Thymus (tissue), 11 donors: Measurements from ENCODE around the gene CABYR. TPM values are rescaled to one million over a fixed set of nuclear protein-coding genes. Genes with fewer than 3 reads are reported as not detected.

Source experiments
- DNase-seq, 9 donors: peaks; one replicate each; pipeline ENCODE4 v3.0.0-alpha.2; 2013; ENCODE audit warnings: low spot score in 9 of 9, low read depth in 6 of 9, missing footprints in 1 of 9
- H3K27ac ChIP-seq, 2 donors: one replicate each; pipeline ENCODE4 v1.5.1; 2013; ENCODE audit warnings: control low read depth in 1 of 2, low read depth in 1 of 2, low read length in 1 of 2, mild to moderate bottlenecking in 1 of 2, moderate library complexity in 1 of 2
- H3K27me3 ChIP-seq, 2 donors: one replicate each; pipeline ENCODE4 v1.5.1; 2013; ENCODE audit warnings: low read length in 1 of 2; ENCODE audit not compliant: control insufficient read depth in 2 of 2, insufficient read depth in 1 of 2
- H3K36me3 ChIP-seq, 2 donors: one replicate each; pipeline ENCODE4 v1.5.1; 2013; ENCODE audit warnings: low read length in 1 of 2, mild to moderate bottlenecking in 1 of 2, moderate library complexity in 1 of 2; ENCODE audit not compliant: control insufficient read depth in 2 of 2, insufficient read depth in 2 of 2
- H3K4me1 ChIP-seq, 2 donors: one replicate each; pipeline ENCODE4 v1.5.1; 2013; ENCODE audit warnings: low read length in 2 of 2; ENCODE audit not compliant: control insufficient read depth in 2 of 2, insufficient read depth in 2 of 2
- H3K4me3 ChIP-seq, 2 donors: one replicate each; pipeline ENCODE4 v1.5.1; 2013; ENCODE audit warnings: low read length in 2 of 2, control low read depth in 1 of 2, mild to moderate bottlenecking in 1 of 2
- H3K9me3 ChIP-seq, 2 donors: one replicate each; pipeline ENCODE4 v1.5.1; 2013; ENCODE audit warnings: low read length in 1 of 2, mild to moderate bottlenecking in 1 of 2; ENCODE audit not compliant: control insufficient read depth in 2 of 2, insufficient read depth in 1 of 2
- WGBS: extraction: QIAGEN DNeasy Blood & Tissue Kit; methylation state at CpG from one replicate; pipeline ENCODE4 v1.1.7; 2013; 5-methylcytosine and 5-hydroxymethylcytosine counted together
- polyA plus RNA-seq: library from polyadenylated mRNA; stranded (reverse); fragments of 200-250 nt; gene quantifications from one replicate; pipeline ENCODE4 v1.2.3, GENCODE V29; 2013
- total RNA-seq: library from RNA; stranded (reverse); fragments of 120-200 nt; gene quantifications from one replicate; pipeline ENCODE4 v1.2.4, GENCODE V29; 2013
- donor health status: healthy.

Gene CABYR
- total and polyA plus RNA-seq, 2 donors = 1.4 to 3.5 TPM

- H3K27me3 ChIP-seq = no peaks in the 10 kb centered on the region
- no peaks in the 10 kb centered on the region for H3K4me1 ChIP-seq
- no peak for DNase-seq
- H3K36me3 ChIP-seq = peaks cover 0 to under 1% of the 10 kb centered on the region in 2 donors
- H3K27ac ChIP-seq = no peak overlapping the region
- no peaks in the 10 kb centered on the region for H3K9me3 ChIP-seq
- H3K4me3 ChIP-seq = no peak overlapping the region
- 100% methylated on average over 1 of the region's 1 CpG for WGBS
Measured at GRCh38 chr18:24108641-24109040, 30.2 kb upstream of the CABYR start.

- H3K4me3 ChIP-seq = no peak overlapping the region
Measured at GRCh38 chr18:24111936-24112335, 26.9 kb upstream of the CABYR start.

GRCh38 chr18:24112464-24112863, 26.4 kb upstream of the CABYR start:
- Histone ChIP-seq H3K27ac (no peak overlapping the region), H3K36me3 (peaks cover 5% of the 10 kb centered on the region in 2 donors), H3K9me3 (no peaks in the 10 kb centered on the region), H3K4me3 (no peak overlapping the region), H3K4me1 (peaks cover 4 to 9% of the 10 kb centered on the region in 2 donors), H3K27me3 (no peaks in the 10 kb centered on the region)
- WGBS = 96% methylated on average over 4 of the region's 4 CpGs
- DNase-seq = no peak

More at GRCh38 chr18:24111936-24112335, 26.9 kb upstream of the CABYR start:
- DNase-seq = no peak
- Histone ChIP-seq H3K36me3 (peaks cover 3 to 5% of the 10 kb centered on the region in 2 donors), H3K9me3 (no peaks in the 10 kb centered on the region), H3K4me1 (peaks cover 4 to 9% of the 10 kb centered on the region in 2 donors), H3K27ac (no peak overlapping the region), H3K27me3 (no peaks in the 10 kb centered on the region)
- 95% methylated on average over 2 of the region's 2 CpGs for whole genome bisulfite sequencing

GRCh38 chr18:24112874-24113615, 25.8 kb upstream of the CABYR start:
- H3K4me3 ChIP-seq = no peak overlapping the region
- no peaks in the 10 kb centered on the region for H3K9me3 ChIP-seq
- WGBS = 97% methylated on average over 15 of the region's 15 CpGs
- peaks cover 4 to 9% of the 10 kb centered on the region in 2 donors for H3K4me1 ChIP-seq
- H3K36me3 ChIP-seq = peaks cover 5 to 9% of the 10 kb centered on the region in 2 donors
- no peak overlapping the region for H3K27ac ChIP-seq
- no peak for DNase-seq
- H3K27me3 ChIP-seq = no peaks in the 10 kb centered on the region

GRCh38 chr18:24114924-24115549, 23.8 kb upstream of the CABYR start:
- H3K4me1 ChIP-seq = peaks cover 4 to 9% of the 10 kb centered on the region in 2 donors
- H3K27ac ChIP-seq = no peak overlapping the region
- 92% methylated on average over 4 of the region's 4 CpGs for WGBS
- no peaks in the 10 kb centered on the region for H3K9me3 ChIP-seq
- peaks cover 8 to 19% of the 10 kb centered on the region in 2 donors for H3K36me3 ChIP-seq
- no peaks in the 10 kb centered on the region for H3K27me3 ChIP-seq
- no peak overlapping the region for H3K4me3 ChIP-seq
- DNase-seq = no peak

- 18% methylated on average over 2 of the region's 2 CpGs for WGBS
- no peaks in the 10 kb centered on the region for H3K9me3 ChIP-seq
- peak in 1 of 9 donors; percentile 34 for DNase-seq
- no peak overlapping the region for H3K27ac ChIP-seq
- H3K36me3 ChIP-seq = peaks cover 8 to 19% of the 10 kb centered on the region in 2 donors
- H3K4me3 ChIP-seq = no peak overlapping the region
- H3K27me3 ChIP-seq = no peaks in the 10 kb centered on the region
- peaks cover 4 to 9% of the 10 kb centered on the region in 2 donors for H3K4me1 ChIP-seq
Measured at GRCh38 chr18:24115628-24116027, 23.2 kb upstream of the CABYR start.

- Histone ChIP-seq H3K27ac (no peak overlapping the region), H3K9me3 (no peaks in the 10 kb centered on the region), H3K4me1 (peaks cover 4 to 9% of the 10 kb centered on the region in 2 donors), H3K36me3 (peaks cover 14 to 34% of the 10 kb centered on the region in 2 donors), H3K4me3 (no peak overlapping the region), H3K27me3 (no peaks in the 10 kb centered on the region)
- peak; percentile 56 to 89 (median 83) for DNase-seq
- 53% methylated on average over 8 of the region's 8 CpGs for WGBS
Measured at GRCh38 chr18:24118750-24119577, 19.9 kb upstream of the CABYR start.

- DNase-seq = no peak
- Histone ChIP-seq H3K27ac (no peak overlapping the region), H3K4me1 (peaks cover under 1 to 6% of the 10 kb centered on the region in 2 donors), H3K9me3 (no peaks in the 10 kb centered on the region), H3K27me3 (no peaks in the 10 kb centered on the region), H3K36me3 (peaks cover 18 to 43% of the 10 kb centered on the region in 2 donors), H3K4me3 (no peak overlapping the region)
- 98% methylated on average over 4 of the region's 4 CpGs for WGBS
Measured at GRCh38 chr18:24120676-24121075, 18.2 kb upstream of the CABYR start.

- H3K27me3 ChIP-seq = no peaks in the 10 kb centered on the region
- peaks cover 18 to 46% of the 10 kb centered on the region in 2 donors for H3K36me3 ChIP-seq
- no peaks in the 10 kb centered on the region for H3K4me1 ChIP-seq
- no peak overlapping the region for H3K27ac ChIP-seq
- H3K4me3 ChIP-seq = no peak overlapping the region
- no peak for DNase-seq
- 95% methylated on average over 2 of the region's 2 CpGs for WGBS
- H3K9me3 ChIP-seq = no peaks in the 10 kb centered on the region
Measured at GRCh38 chr18:24121625-24122024, 17.2 kb upstream of the CABYR start.
